Esophagus muscularis mucosa (tissue), 4 donors: Measurements from ENCODE around the gene UBE2QL1. TPM values are rescaled to one million over a fixed set of nuclear protein-coding genes. Genes with fewer than 3 reads are reported as not detected.

Experiments used
- DNase-seq: peaks from one replicate; pipeline ENCODE4 v3.0.0-alpha.2; 2017; ENCODE audit errors: extremely low spot score
- H3K27ac ChIP-seq, 4 donors: fragments of 200-600 bp; sonication (generic); replicated peaks in 1 of 4; 1 replicate in 3 of 4; 2 replicates in 1 of 4; pipeline ENCODE4 v1.5.1; 2016 to 2019; ENCODE audit warnings: mild to moderate bottlenecking in 1 of 4
- H3K27me3 ChIP-seq, 4 donors: fragments of 200-600 bp; sonication (generic); one replicate each; pipeline versions ENCODE4 v1.5.1 to v1.6.0; 2016 to 2019
- H3K36me3 ChIP-seq, 4 donors: fragments of 200-600 bp; sonication (generic); one replicate each; pipeline ENCODE4 v1.5.1; 2016 to 2019
- H3K4me1 ChIP-seq, 4 donors: fragments of 200-600 bp; sonication (generic); one replicate each; pipeline ENCODE4 v1.5.1; 2016 to 2019
- H3K4me3 ChIP-seq, 4 donors: fragments of 200-600 bp; sonication (generic); 1 replicate in 2 of 4; 2 replicates in 2 of 4; pipeline ENCODE4 v1.5.1; 2016 to 2019; ENCODE audit warnings: mild to moderate bottlenecking in 4 of 4, moderate library complexity in 1 of 4
- H3K9me3 ChIP-seq, 4 donors: fragments of 200-600 bp; sonication (generic); 1 replicate in 3 of 4; 2 replicates in 1 of 4; pipeline ENCODE4 v1.5.1; 2016 to 2019
- CTCF ChIP-seq, 3 experiments: fragments of 200-600 bp in 2 of 3; fragments of 450-650 bp in 1 of 3; sonication (generic) in 2 of 3; IDR thresholded peaks; one replicate each; pipeline ENCODE4 v1.5.1; 2017 to 2019; ENCODE audit warnings: antibody characterized with exemption in 3 of 3, mild to moderate bottlenecking in 2 of 3, moderate library complexity in 1 of 3
- EP300 ChIP-seq: sonication (generic); formaldehyde crosslinking; IDR thresholded peaks from one replicate; pipeline ENCODE4 v1.6.1; 2017; ENCODE audit warnings: antibody characterized with exemption
- POLR2A ChIP-seq: fragments of 450-650 bp; IDR thresholded peaks from one replicate; pipeline ENCODE4 v1.6.1; 2017; ENCODE audit warnings: antibody characterized with exemption, moderate library complexity, mild to moderate bottlenecking, low read depth
- POLR2AphosphoS5 ChIP-seq, 2 donors: sonication (generic); formaldehyde crosslinking; IDR thresholded peaks; one replicate each; pipeline ENCODE4 v1.6.1; 2017; ENCODE audit warnings: antibody characterized with exemption in 2 of 2
- WGBS: methylation state at CpG from one replicate; pipeline ENCODE4 v1.1.5; 2018; 5-methylcytosine and 5-hydroxymethylcytosine counted together
- intact Hi-C: fragments of 100-400 bp; cut with DNase I; formaldehyde crosslinking; loops from one replicate; pipeline ENCODE4 v1.15.1; 2023
- total RNA-seq, 4 donors: library from RNA; depleted of rRNA; stranded (reverse); fragments of >200 nt; gene quantifications; one replicate each; pipeline versions ENCODE4 v1.1.0 to v1.2.1, GENCODE V29; 2016

Gene UBE2QL1
- total RNA-seq, 4 donors from 2014 or later, result under 0.01 to 1.6 (median 0.82) TPM

GRCh38 chr5:6543346-6543730 lies 94.7 kb downstream of the UBE2QL1 start:
- Histone ChIP-seq H3K36me3 (no peaks in the 10 kb centered on the region), H3K9me3 (no peaks in the 10 kb centered on the region), H3K4me3 (no peak overlapping the region), H3K27me3 (no peaks in the 10 kb centered on the region), H3K4me1 (peaks cover 0 to 20% (median 3%) of the 10 kb centered on the region in 4 donors), H3K27ac (no peak overlapping the region)
- 81% methylated on average over 4 of the region's 6 CpGs for WGBS
- DNase-seq, result peak; percentile 57
- no peak for TF ChIP-seq POLR2AphosphoS5 (IDR thresholded peaks at IDR 0.05)
- no peak for TF ChIP-seq EP300
- no peak for TF ChIP-seq POLR2A
- TF ChIP-seq CTCF (IDR thresholded peaks at IDR 0.05), result no peak
- intact Hi-C loops, result no loop called here

- no peaks in the 10 kb centered on the region for H3K36me3 ChIP-seq
- peaks cover 0 to 20% (median 3%) of the 10 kb centered on the region in 4 donors for H3K4me1 ChIP-seq
- WGBS, result 85% methylated on average over 12 of the region's 12 CpGs
- DNase-seq, result peak; percentile 90
- intact Hi-C loops, result no loop called here
- no peak overlapping the region for H3K27ac ChIP-seq
- H3K9me3 ChIP-seq, result no peaks in the 10 kb centered on the region
- no peaks in the 10 kb centered on the region for H3K27me3 ChIP-seq
- H3K4me3 ChIP-seq, result no peak overlapping the region
- TF ChIP-seq POLR2AphosphoS5 (IDR thresholded peaks at IDR 0.05) (no peak), CTCF (IDR thresholded peaks at IDR 0.05) (no peak), EP300 (no peak), POLR2A (no peak)
Observed at GRCh38 chr5:6543830-6544560, 95.3 kb downstream of the UBE2QL1 start.

Other genes starting within 250 kb of the UBE2QL1 start
- 10 to 100 TPM; 29.9 to 47.2 (median 35.2) TPM for gene MED10, start 70.3 kb upstream of the UBE2QL1 start, total RNA-seq
- gene NSUN2, start 184.2 kb downstream of the UBE2QL1 start, total RNA-seq, result 10 to 100 TPM; 25.7 to 42.8 (median 39.1) TPM
- 10 to 100 TPM in 1 of 4 donors, 1 to 10 TPM in 3; 2.2 to 10.3 (median 4.6) TPM for gene SRD5A1, start 184.6 kb downstream of the UBE2QL1 start, total RNA-seq